Adrenal gland (tissue), 19 donors: ENCODE measurements around the gene PORCN. TPM values are rescaled to one million over a fixed set of nuclear protein-coding genes. Genes with fewer than 3 reads are reported as not detected.

Source experiments
- DNase-seq, 7 donors: peaks; one replicate each; pipeline ENCODE4 v3.0.0-alpha.2; 2019 to 2020
- H3K27ac ChIP-seq, 5 donors: fragments of 200-600 bp; sonication (generic) in 4 of 5; 1 replicate in 3 of 5; 2 replicates in 2 of 5; pipeline versions ENCODE4 v1.5.1 to v1.8.0; 2016 to 2020; ENCODE audit warnings: mild to moderate bottlenecking in 1 of 5
- H3K27me3 ChIP-seq: fragments of 200-600 bp; 2 replicates; pipeline ENCODE4 v1.8.0; 2021
- H3K36me3 ChIP-seq, 2 donors: fragments of 200-600 bp; replicated peaks in 1 of 2; 1 replicate in 1 of 2; 2 replicates in 1 of 2; pipeline versions ENCODE4 v1.5.1 to v1.8.0; 2018 to 2022
- H3K4me1 ChIP-seq, 2 donors: fragments of 200-600 bp; replicated peaks in 1 of 2; 1 replicate in 1 of 2; 2 replicates in 1 of 2; pipeline versions ENCODE4 v1.5.1 to v1.8.0; 2018 to 2021
- H3K4me3 ChIP-seq, 4 donors: fragments of 200-600 bp; sonication (generic) in 3 of 4; one replicate each; pipeline ENCODE4 v1.5.1; 2016 to 2018
- H3K9me3 ChIP-seq, 3 donors: fragments of 200-600 bp; sonication (generic) in 1 of 3; replicated peaks in 1 of 3; 1 replicate in 2 of 3; 2 replicates in 1 of 3; pipeline versions ENCODE4 v1.5.1 to v1.8.0; 2016 to 2021
- CTCF ChIP-seq, 6 experiments: fragments of 450-650 bp in 4 of 6; fragments of 200-600 bp in 2 of 6; sonication (generic) in 1 of 6; IDR thresholded peaks; 1 replicate in 5 of 6; 2 replicates in 1 of 6; pipeline versions ENCODE4 v1.5.1 to v1.8.0; 2016 to 2021; ENCODE audit warnings: antibody characterized with exemption in 6 of 6, mild to moderate bottlenecking in 2 of 6, moderate library complexity in 1 of 6
- POLR2A ChIP-seq, 2 donors: fragments of 450-650 bp; IDR thresholded peaks; one replicate each; pipeline ENCODE4 v1.6.1; 2017; ENCODE audit warnings: antibody characterized with exemption in 2 of 2, mild to moderate bottlenecking in 2 of 2, moderate library complexity in 1 of 2
- WGBS, 4 donors: extraction: QIAGEN DNeasy Blood & Tissue Kit in 2 of 4; methylation state at CpG; one replicate each; pipeline versions ENCODE4 v1.1.5 to v1.1.7; 2013 to 2017; 5-methylcytosine and 5-hydroxymethylcytosine counted together
- intact Hi-C, 2 donors: fragments of 100-400 bp; cut with DNase I; formaldehyde crosslinking; loops; one replicate each; pipeline versions ENCODE4 v1.14.1 to v1.15.0; 2022 to 2023
- long read RNA-seq, 10 donors: library from polyadenylated mRNA in 3 of 10; unstranded in 2 of 10; stranded (forward) in 1 of 10; transcript quantifications; one replicate each; pipeline ENCODE4 v2.0.0 and lab custom pipeline, GENCODE V29; 2021 to 2026
- polyA plus RNA-seq, 3 donors: library from polyadenylated mRNA; stranded (reverse); fragments of 200-250 nt in 2 of 3; fragments of 350-450 nt in 1 of 3; fragmentation: Illumina TruSeq in 1 of 3; extraction: RNeasy Lipid Tissue Mini Kit (QIAGEN cat#74804) in 1 of 3; gene quantifications; one replicate each; pipeline ENCODE4 v1.2.3, GENCODE V29; 2013 to 2014
- total RNA-seq, 9 donors: library from RNA; depleted of rRNA in 4 of 9; stranded (reverse); fragments of >200 nt in 4 of 9; fragments of 120-200 nt in 1 of 9; fragmentation: NEBNext Ultra II Directional in 1 of 9; extraction: Animal tissue kit (Norgen Biotek cat#: 25700) in 1 of 9; gene quantifications; one replicate each; pipeline versions ENCODE4 v1.1.0 to v1.2.4, GENCODE V29; 2013 to 2023
- donor health status: healthy with polysubstance abuse.
- donor health status: Bipolar disorder and iron deficiency.
- donor health status: DM: yes; HTN: yes; CAD: no.
- donor health status: DM: no; HTN: no; CAD: no.
- donor health status: DM: no; HTN: no; CAD: no.
- donor health status: DM: yes; HTN: yes; CAD: no.

PORCN gene
- 100 to 1,000 TPM in 2 of 9 donors, 10 to 100 TPM in 6, 1 to 10 TPM in 1; 9.5 to 290 (median 88.8) TPM for total RNA-seq
- polyA plus RNA-seq = 100 to 1,000 TPM in 1 of 3 donors, 10 to 100 TPM in 2; 36.6 to 199 (median 60.1) TPM
- long read RNA-seq, donor 1, partial matches to known transcripts = 338 of 342 reads
- long read RNA-seq, donor 1, other reads (novel, unspliced or antisense) = 0 of 342 reads
- long read RNA-seq, donor 2 = 0 reads
- long read RNA-seq, donor 3, partial matches to known transcripts = 0 of 1 reads
- long read RNA-seq, donor 3, other reads (novel, unspliced or antisense) = 0 of 1 reads
- long read RNA-seq, donor 4, transcript PORCN-204 (13 exons, 1,672 nt) = major isoform, 34 of 74 reads
- long read RNA-seq, donor 4, partial matches to known transcripts = 9 of 74 reads
- long read RNA-seq, donor 4, other reads (novel, unspliced or antisense) = 28 of 74 reads
- long read RNA-seq, donor 5, transcript PORCN-202 (14 exons, 1,848 nt) = minor isoform, 5 of 122 reads
- long read RNA-seq, donor 5, transcript PORCN-204 (13 exons, 1,672 nt) = major isoform, 60 of 122 reads
- long read RNA-seq, donor 5, partial matches to known transcripts = 8 of 122 reads
- long read RNA-seq, donor 5, other reads (novel, unspliced or antisense) = 49 of 122 reads
- long read RNA-seq, donor 6, transcript PORCN-204 (13 exons, 1,672 nt) = major isoform, 14 of 28 reads
- long read RNA-seq, donor 6, partial matches to known transcripts = 4 of 28 reads
- long read RNA-seq, donor 6, other reads (novel, unspliced or antisense) = 8 of 28 reads
- long read RNA-seq, donor 7 = 0 reads
- long read RNA-seq, donor 8, partial matches to known transcripts = 0 of 1 reads
- long read RNA-seq, donor 8, other reads (novel, unspliced or antisense) = 0 of 1 reads
- long read RNA-seq, donor 9, partial matches to known transcripts = 0 of 1 reads
- long read RNA-seq, donor 9, other reads (novel, unspliced or antisense) = 0 of 1 reads
- long read RNA-seq, donor 10 = 0 reads

GRCh38 chrX:48508400-48509244 is at the start of gene PORCN:
Gene PORCN (plus strand): TSS chrX:48508992. CDS start chrX:48509821, 829 bp downstream.
- TF ChIP-seq POLR2A (IDR thresholded peaks at IDR 0.05) = peak in 1 of 2 donors; percentile 55
- TF ChIP-seq CTCF (IDR thresholded peaks at IDR 0.05) = no peak
- Histone ChIP-seq H3K36me3 (no peaks in the 10 kb centered on the region), H3K27ac (peak within 1 kb of the TSS; percentile 25 to 87 (median 54)), H3K9me3 (no peaks in the 10 kb centered on the region), H3K4me3 (peak within 1 kb of the TSS in 3 of 4 donors; percentile 42 to 74 (median 43)), H3K27me3 (no peaks in the 10 kb centered on the region), H3K4me1 (peaks cover 0 to 6% of the 10 kb centered on the region in 2 donors)
- peak; percentile 82 to 89 (median 84) for DNase-seq
- intact Hi-C loops = no loop called here
- 0 to 35% (median 17%) methylated on average over 11 to 52 of the region's 65 CpGs for WGBS, 4 donors

- no peak for DNase-seq
- WGBS, 4 donors = 87 to 97% (median 91%) methylated on average over 3 to 6 of the region's 6 CpGs
- Histone ChIP-seq H3K36me3 (no peaks in the 10 kb centered on the region), H3K4me3 (no peak overlapping the region), H3K27ac (no peak overlapping the region), H3K27me3 (no peaks in the 10 kb centered on the region), H3K4me1 (no peaks in the 10 kb centered on the region), H3K9me3 (no peaks in the 10 kb centered on the region)
- TF ChIP-seq POLR2A (IDR thresholded peaks at IDR 0.05) = no peak
- intact Hi-C loops = no loop called here
These were observed 49.3 kb upstream of the PORCN start for GRCh38 chrX:48459483-48459882.

- no peaks in the 10 kb centered on the region for H3K4me1 ChIP-seq
- WGBS, 4 donors = 71 to 98% (median 84%) methylated on average over 3 of the region's 3 CpGs
- H3K36me3 ChIP-seq = no peaks in the 10 kb centered on the region
- intact Hi-C loops = no loop called here
- H3K27me3 ChIP-seq = no peaks in the 10 kb centered on the region
- no peaks in the 10 kb centered on the region for H3K9me3 ChIP-seq
- no peak overlapping the region for H3K4me3 ChIP-seq
- DNase-seq = no peak
- no peak overlapping the region for H3K27ac ChIP-seq
- no peak for TF ChIP-seq POLR2A (IDR thresholded peaks at IDR 0.05)
- no peak for TF ChIP-seq CTCF (IDR thresholded peaks at IDR 0.05)
These were observed 48.8 kb upstream of the PORCN start for GRCh38 chrX:48460031-48460430.

- Histone ChIP-seq H3K27me3 (no peaks in the 10 kb centered on the region), H3K4me1 (no peaks in the 10 kb centered on the region), H3K9me3 (no peaks in the 10 kb centered on the region), H3K27ac (no peak overlapping the region), H3K36me3 (no peaks in the 10 kb centered on the region), H3K4me3 (no peak overlapping the region)
- intact Hi-C loops = no loop called here
- DNase-seq = no peak
- TF ChIP-seq POLR2A (IDR thresholded peaks at IDR 0.05) = no peak
- no peak for TF ChIP-seq CTCF (IDR thresholded peaks at IDR 0.05)
- 87 to 100% (median 92%) methylated on average over 6 to 11 of the region's 11 CpGs for WGBS, 4 donors
These were observed 48.2 kb upstream of the PORCN start for GRCh38 chrX:48460606-48461005.
